ENCODE data around the gene FLRT1.
"Not testable (repeated sequence)": the region's sequence is repeated elsewhere in the genome, so short reads cannot be mapped to it uniquely, and the experiment has no call there.

The FLRT1 gene

DNA sequence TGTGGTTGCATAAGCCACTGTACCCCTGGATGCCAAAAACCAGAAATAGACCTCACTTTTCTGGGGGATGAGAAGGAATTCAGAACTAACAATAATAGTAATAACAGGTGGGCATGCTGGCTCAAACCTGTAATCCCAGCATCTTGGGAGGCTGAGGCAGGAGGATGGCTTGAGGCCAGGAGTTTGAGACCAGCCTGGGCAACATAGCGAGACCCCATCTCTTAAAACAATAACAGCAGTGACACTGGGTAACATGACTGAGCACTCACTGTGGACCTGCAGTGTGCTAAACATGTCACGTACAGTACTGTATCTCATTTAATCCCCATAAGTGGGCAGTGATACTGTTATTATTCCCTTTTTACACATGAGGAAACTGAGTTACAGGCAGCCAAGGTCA, 10.0 kb downstream of the FLRT1 start:
- DNase-seq (ENCODE audit: low spot score), result no peak

DNA sequence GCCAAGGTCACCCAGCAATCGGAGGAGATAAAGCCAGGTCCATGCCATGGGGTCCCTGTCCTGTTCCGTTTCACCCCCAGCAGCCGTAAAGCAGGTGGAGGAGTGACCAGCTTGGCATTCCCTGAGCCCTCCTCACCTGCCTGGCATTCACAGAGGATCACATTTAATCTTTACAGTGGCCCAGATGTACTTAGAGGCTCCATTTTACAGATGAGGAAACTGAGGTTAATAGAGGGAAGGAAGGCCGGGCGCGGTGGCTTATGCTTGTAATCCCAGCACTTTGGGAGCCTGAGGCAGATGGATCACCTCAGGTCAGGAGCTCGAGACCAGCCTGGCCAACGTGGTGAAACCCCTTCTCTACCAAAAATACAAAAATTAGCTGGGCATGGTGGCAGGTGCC, 11.6 kb downstream of the FLRT1 start:
- not testable (repeated sequence) for DNase-seq (ENCODE audit: low spot score)

DNA sequence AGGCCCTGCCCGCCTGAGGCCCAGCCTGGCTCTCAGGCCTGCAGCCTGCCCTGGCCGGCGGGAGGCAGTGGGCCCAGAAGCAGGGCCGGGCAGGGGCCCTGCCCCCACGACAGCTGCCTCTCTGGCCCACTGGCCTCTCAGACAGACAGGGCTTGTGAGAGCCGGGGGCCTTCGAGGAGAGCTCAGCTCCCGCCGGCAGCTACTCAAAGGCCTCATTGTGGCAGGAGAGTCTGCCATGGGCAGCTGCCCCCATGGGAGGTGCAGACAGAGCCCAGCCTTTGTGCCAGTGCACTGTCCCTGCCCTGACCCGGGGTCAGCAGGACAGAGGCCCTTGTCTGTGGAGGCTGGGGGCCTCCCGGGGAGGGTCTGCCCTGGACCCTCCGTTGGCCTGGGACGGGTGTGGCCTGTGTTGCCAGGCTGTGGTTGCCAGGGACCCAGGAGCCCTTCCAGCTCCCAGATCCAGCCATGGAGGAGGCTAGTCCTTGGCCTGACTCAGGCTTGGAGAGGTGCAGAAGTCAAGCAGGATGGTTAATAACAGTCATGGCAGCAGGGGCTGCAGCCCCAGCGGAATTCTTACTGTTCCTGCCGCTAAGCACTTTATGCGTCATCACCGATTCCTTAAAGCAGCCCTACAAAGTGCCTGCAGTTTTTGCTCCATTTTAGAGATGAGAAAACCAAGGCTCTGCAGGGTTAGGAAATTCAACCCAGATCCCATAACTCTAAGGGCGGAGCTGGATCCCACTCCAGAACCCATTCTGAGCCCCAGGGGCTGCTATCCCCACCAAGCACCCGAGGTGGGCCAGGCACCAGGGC, 12.5 kb downstream of the FLRT1 start:
- no peak for DNase-seq (ENCODE audit: low spot score)

DNA sequence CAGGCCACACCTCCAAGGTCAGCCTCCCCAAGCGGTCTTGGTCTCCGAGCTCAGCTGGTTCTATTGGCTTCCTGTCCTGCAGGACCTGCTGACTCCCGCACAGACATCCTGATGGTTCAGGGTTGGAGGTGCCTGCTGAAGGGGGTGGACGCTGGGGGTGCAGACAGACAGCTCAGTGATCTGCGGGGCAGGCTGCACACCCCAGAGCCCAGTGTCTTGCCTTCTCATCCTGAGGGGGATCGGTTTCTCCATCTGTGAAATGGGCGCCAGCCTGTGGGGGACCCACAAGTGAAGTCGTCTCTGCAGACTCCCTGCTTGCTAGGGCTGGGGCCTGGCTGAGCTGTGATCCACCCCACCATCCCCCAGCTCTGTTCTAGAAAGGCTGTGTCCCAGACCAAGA, 13.8 kb downstream of the FLRT1 start:
- DNase-seq (ENCODE audit: low spot score), result no peak

DNA sequence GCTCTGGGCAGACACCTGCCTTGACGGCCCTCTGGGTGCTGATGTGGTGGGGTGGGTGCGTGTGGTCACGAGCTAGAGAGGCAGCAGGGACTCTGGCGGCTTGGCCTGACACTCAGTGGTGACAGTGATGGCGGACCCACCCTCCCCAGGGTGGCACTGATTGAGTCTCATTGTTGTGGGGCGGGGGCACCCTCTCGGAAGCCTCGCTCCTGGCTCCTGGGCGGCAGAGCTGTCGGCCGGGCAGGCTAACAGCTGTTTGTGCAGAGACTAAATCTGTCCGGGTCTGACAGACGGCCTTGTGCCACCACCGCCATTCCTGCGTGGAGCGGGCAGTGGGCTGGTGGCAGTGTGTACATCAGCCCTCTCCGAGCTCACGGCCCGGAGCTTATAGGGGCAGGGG, 15.6 kb downstream of the FLRT1 start:
- DNase-seq (ENCODE audit: low spot score), result no peak

DNA sequence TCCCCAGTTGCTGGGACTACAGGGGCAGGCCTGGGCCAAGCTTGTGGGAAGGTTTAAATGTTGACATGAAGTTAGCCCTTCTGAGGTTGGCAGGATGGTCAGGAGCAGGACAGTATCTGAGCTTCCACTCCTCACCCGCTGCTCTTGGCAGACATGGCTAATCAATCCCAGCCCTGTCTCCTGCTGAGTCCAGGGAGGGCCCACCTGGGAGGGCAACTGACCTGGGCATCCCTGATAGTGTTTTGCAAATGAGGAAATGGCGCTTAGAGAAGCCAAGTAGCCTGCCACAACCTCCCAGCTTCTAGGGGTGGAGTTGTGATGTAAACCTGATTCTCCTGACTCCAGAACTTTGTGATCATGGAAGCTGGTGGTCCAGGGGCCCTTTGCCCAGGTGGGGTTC, 16.7 kb downstream of the FLRT1 start:
- DNase-seq (ENCODE audit: low spot score), result no peak

DNA sequence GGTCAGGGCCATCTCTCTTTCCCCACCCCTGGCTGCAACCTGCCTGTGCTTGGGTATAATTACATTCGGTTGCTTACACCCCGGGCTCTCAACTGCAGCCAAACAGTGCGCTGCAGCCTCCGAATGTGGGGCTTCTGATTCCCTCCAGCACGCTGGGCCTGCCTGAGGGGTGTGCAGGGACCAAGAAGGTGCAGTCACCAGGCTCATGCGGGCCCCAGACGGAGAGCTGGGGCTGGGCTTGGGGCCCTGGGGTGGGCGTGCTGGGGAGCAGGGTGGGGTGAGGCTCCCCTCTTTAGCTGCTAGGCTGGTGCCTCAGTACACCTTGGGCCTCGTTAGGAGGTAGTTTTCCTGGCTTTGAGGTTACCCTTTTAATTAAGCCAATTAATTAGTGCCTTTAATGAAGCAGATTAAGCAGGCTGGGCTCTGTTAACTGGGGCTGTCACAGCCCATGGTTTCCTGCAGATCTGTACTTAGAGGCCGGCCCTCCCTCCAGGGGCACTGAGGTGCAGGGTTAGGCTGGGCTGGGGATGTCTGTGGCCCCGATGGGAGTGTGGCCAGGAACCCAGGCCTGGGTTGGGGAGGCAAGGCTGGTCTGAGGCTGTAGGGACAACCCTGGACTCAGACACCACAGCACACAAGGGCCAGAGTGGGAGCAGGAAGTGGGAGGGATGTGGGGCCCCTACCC, 17.3 kb downstream of the FLRT1 start:
- DNase-seq (ENCODE audit: low spot score), result no peak

DNA sequence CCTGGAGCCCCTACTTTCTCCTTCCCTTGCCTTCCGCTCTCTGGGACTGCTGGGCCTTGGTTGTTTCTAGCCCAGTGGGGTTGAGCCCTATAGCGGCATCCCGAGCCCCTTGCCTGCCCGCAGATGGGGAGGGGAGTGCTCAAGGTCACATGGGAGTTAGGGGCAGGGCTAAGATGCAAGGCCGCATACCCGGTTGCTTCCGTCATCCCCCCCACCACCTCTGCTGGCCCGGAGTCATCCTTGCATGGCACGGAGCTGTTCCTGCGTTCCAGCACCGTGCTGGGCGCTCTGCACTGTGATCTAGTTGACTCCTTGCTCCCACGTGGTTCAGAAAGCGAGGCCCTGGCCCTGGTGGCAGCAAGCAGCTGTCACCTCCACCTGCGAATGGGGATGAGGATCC, 18.0 kb downstream of the FLRT1 start:
- no peak for DNase-seq (ENCODE audit: low spot score)

DNA sequence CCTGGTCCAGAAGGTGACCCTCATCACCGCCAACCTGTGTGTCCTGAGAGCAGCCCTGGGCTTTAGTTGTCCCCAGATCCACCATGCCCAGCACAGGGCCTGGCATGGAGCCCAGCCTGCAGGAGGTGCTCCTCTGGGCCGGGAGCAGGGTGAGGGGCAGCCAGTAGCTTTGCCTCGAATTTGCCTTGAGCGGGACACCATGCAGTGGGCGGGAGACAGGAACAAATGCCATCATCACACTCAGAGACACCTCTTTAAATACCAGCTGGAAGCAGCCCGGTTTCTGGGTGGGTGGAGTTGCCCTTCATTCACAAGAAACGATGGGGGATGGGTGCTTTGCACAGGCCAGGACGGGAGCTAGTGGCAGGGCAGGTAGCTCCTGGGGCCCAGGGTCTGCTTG, 19.3 kb downstream of the FLRT1 start:
- DNase-seq (ENCODE audit: low spot score), result no peak

DNA sequence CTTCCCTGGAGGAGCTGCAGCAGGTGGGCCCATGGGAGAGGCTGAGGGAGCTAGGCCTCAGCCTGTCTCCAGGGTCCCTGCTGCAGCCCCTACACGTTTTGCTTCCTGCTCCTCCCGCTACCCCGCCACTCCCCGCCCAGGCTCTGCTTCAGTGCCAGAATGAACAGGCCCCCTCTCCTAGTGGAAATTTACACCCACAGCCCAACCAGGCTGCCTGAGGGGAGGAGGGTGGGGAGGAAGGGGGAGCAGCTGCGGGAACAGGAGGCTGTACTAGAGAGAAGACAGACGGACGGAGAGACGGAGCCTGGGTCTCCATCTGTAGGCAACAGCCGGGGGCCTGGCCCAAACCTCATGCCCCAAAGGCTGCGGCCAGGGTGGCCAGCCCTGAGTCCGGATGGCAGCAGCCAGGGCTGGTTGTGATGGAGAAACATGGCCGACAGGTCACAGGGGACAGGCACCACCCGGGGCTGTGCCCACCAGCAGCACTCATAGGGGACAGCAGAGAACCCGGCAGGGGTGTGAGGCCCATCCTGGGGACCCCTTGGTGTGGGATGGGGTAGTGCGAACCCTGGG, 20.6 kb downstream of the FLRT1 start:
- no peak for DNase-seq (ENCODE audit: low spot score)

DNA sequence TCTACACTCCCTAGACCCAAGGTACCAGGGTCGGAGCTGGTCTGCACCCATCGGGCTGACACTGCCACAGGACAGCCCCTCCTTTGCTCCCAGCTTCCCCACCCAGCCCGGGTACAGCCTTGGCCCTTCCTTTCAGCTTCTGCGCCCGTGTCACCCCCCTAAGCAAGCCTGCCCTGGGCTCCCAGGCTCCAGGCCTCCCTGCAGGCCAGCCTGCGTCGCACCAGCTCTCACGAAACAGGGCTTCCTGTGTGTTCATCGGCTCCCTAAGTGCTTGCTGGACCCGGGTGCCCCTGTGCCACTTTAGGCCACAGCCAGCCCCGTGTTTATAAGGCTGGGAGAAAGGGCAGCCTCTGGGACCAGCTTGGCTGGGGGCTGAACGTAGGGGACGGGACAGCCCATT, 21.1 kb downstream of the FLRT1 start:
- DNase-seq (ENCODE audit: low spot score), result no peak

DNA sequence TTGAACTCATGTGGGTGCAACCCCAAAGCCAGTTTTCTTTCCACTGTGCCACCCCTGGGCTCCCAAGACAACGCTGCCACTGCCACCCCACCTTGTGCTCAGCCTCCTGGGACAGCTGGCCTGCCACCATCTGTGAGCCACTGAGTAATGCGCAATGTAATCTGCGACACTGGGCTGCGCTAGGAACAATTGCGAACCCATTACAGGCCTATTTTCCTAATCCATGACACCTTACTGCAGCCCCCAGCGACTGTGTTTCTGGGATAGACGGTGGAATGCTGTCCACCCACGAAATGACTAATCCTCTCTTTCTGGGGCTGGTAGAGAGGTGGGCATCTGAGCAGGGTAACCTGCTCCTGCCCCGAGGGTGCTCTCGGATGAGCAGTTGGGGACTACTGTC, 22.2 kb downstream of the FLRT1 start:
- DNase-seq (ENCODE audit: low spot score), result no peak

DNA sequence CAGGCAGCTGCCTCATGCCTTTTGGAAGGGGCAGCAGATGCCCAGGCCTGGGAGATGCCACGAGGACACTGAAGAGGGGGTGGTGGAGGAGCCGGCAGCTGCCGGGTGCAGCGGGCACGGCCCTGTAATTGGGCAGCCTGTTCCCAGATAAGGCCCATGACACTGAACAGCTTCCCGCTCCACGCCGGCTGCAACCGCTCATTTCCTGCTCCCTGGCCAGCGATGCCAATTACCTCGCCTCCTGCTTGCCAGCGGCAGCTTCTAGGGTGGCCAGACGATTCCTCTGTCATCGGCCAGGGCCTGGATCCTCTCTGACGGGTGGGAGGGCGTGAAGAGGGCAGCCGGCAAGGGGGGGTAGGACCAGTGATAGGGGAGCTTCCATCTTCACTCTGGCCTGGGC, 22.8 kb downstream of the FLRT1 start:
- no peak for DNase-seq (ENCODE audit: low spot score)

DNA sequence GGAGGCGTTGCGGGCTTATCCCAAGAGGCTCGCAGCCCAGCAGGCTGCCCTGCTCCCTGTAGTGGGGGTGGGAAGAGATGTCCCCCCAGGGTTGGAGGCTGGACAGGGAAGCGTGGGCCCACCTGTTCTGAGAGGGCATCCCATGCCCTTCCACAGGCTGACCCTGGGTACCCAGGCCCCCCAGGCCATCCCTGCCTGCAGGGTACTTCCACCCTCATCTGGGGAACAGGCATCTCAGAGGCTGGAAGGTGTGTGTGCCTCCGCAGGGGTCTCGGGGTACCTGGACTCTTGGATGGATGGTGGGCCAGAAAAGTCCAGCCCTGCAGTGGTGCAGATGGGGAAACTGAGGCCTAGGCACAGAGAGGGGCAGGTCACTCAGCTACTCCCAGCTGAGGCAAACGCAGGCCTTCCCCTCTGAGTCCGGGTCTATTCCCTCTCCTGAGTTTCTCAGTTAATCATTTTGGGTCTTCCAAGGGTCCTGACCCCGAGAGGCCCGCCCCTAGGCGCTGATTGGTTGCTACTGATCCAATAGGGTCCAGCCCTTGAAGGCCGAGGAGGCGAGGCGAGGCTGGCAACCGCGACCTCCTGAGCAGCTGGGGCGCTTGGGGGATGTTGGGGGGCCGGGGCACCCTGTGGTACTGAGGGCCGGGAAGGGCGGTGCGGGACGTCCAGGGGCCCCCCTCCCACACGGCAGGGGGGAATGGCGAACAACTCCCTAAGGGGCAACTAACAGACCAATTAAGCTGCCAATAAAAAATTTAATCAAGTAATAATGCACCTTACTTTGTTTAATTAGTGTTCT, 23.8 kb downstream of the FLRT1 start:
- DNase-seq (ENCODE audit: low spot score), result no peak

DNA sequence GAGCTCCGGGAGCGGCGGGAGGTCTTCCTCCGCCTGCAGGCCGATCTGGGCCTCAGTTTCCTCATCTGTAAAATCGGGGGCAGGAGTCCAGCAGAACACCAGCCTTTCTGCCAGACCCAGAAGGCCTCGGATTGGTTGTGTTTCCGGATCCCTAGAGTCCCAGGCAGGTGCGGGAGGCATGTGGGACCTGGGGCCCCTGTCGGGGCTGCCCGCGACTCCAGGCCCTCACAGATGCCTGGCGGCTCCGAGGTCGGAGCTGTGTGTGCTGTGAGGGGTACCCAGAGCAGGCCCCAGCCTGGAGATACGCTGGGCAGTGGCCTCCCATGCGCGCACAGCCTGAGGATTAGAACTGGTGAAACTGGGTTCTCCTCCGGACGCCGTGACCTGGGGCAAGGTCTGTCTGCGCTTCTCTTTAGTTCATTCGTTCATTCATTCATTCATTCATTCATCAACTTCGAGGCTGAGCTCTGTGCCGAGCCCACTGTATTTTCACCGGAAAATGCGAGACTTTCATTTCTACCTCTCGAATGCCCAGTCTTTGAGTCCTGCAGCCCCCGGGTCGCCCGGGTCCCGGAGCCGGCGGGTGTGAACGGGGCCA, 24.6 kb downstream of the FLRT1 start:
- no peak for DNase-seq (ENCODE audit: low spot score)

DNA sequence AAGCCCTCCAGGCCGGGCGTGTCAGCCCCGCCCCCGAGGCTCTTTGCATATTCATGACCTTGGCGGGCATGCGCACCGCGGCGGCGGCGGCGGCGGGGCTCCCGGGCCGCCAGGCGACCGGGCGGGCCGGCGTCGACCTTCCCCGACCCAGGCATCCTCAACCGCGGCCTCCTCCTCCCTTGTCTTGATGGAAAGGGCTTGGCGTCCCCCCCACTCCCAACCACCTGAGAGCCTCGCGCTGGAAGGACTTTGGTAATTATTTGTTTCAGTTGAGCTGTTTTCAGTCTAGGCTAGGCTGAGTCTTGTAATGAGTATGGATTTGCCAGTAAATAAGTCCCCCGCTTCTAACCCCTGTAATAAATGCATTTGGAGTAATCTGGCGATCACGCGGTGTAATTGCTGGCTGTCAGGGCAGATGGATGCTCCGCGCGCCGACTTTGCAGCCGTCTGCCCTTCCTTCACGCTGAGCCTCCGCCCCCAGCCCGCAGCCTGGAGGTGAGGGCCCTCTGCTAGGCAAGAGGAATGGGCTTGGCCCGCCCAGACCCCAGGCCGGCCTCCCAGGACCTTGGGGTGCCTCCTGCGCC, 25.2 kb downstream of the FLRT1 start:
- DNase-seq (ENCODE audit: low spot score), result no peak

DNA sequence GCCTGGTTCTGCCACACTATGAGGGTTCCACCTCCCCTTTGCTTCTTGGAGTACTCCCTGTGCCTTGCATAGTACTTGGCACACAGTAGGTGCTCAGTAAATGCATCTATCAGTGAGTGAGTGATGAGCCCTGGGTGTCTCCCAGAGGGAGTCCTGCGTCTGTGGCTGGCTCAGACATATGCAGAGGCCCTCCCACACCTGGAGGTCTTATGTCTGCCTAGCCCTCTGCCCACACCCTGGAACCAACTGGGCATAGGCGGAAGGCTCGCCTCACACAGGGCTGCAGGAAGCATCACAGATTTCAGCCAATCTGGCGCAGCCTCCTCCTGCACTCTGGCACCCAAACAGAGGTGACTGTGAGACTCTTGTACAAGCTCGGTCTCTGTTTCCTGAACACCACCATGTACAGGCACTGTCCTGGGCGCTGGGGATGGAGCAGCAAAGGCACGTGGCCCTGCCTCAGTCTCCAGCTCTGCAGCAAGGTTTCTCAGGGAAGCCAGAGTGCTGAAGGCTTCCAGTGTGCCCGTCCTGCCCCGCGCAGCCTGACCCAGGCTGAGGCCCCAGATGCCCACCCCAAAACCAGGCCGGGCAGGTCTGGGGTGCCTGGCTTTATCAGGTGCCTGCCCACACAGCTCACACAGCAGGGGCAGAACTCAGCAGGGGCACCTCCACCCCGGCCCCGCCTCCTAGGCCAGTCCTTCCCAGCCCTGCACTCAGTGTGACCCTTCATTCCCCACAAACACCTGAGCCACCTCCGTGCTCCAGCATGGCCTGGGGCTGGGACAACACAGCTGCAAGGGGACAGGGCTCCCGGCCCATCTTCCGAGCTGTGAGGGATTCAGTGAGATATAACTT, 26.7 kb downstream of the FLRT1 start:
- DNase-seq (ENCODE audit: low spot score), result no peak

DNA sequence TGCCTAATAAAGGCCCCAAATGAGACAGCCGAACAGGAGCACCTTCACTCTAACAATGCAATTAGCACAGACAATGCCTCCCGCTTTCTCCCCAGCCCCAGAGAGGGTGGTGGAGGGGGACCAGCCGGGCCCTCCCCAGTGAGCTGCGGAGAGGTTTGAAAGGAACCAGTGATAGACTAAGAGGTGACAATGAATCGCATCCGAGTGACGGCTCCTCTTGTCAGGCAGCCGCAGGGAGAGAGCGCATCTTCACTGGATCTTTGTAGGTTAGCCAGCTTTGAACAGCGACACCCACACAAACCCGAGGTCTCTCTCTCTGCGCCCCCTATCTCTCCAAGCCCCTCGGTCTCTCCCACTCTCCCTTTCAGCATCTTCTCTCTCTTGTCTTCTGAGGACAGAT, 28.0 kb downstream of the FLRT1 start:
- DNase-seq (ENCODE audit: low spot score), result no peak

DNA sequence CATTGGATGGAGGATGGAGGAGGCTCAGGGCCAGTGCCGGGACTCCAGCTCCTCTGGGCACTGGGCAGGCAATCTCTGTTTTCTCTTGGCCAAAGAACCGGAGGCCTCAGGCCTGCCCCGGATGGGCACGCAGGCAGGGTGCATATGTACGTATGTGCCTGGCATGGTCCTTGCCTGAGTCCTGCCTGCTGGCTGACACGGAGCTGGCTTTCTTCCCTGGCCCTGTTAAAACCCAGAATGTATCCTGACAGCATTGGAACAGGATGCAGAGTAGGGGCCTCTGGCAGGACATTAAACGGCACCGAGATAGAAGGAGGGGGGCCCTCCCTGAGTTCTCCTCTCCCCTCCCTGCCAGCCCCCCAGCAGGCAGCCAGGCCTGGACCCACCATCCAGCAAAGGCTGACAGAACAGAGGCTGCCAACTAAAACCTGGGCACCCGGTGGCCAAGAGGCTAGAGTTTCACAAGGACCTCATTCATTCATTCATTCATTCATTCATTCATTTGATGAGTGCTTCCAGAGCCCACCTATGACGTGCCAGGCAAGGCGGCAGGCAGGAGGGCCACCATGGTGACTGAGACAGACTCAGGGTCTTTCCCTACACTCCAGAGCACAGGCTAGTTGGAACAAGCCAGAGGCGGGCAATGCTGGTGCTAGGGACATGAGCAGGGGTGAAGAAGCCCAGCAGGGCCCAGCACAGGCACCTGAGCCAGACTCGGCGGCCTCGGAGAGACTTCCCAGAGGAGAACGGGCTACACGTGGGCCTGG, 28.8 kb downstream of the FLRT1 start:
- no peak for DNase-seq (ENCODE audit: low spot score)

DNA sequence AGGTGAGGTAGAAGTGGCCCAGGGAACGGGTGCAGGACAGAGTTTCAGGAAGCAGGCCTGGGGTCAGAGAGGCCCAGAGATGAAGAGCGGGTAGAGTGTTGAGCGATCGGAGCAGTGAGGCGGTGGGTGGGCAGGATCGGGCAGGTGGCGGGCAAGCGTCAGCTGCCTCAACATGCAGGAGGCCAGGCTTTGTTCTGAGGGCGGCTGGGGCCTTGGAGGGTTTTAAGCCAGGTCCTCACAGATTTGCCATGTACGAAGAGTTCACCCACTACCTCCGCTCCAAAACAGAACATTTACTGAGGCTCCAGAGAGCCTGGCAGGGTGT, 29.4 kb downstream of the FLRT1 start:
- DNase-seq (ENCODE audit: low spot score), result no peak
